ENCODE results near the gene MOCS1. TPM values are rescaled to one million over a fixed set of nuclear protein-coding genes. Genes with fewer than 3 reads are reported as not detected.

The MOCS1 gene
- total RNA-seq, 4 donors from 2014 or later = 10.2 to 58.9 (median 20.3) TPM

GRCh38 chr6:39936857-39937256, 2.6 kb upstream of the MOCS1 start:
- no peak for DNase-seq
- no peak for TF ChIP-seq POLR2A (IDR thresholded peaks at IDR 0.05)
- no peak for TF ChIP-seq CTCF (IDR thresholded peaks at IDR 0.05)
- Histone ChIP-seq H3K9me3 (no peaks in the 10 kb centered on the region), H3K4me3 (no peak overlapping the region), H3K27ac (no peak overlapping the region), H3K27me3 (no peaks in the 10 kb centered on the region), H3K36me3 (no peaks in the 10 kb centered on the region), H3K4me1 (no peaks in the 10 kb centered on the region)
- intact Hi-C loops (cut with DNase I; ENCODE audit: low total_unique reads) = no loop called here

- H3K4me3 ChIP-seq = no peak overlapping the region
- TF ChIP-seq CTCF (IDR thresholded peaks at IDR 0.05) = no peak
- no peak for TF ChIP-seq POLR2A (IDR thresholded peaks at IDR 0.05)
- no peaks in the 10 kb centered on the region for H3K9me3 ChIP-seq
- no peak overlapping the region for H3K27ac ChIP-seq
- H3K4me1 ChIP-seq = no peaks in the 10 kb centered on the region
- no peaks in the 10 kb centered on the region for H3K27me3 ChIP-seq
- intact Hi-C loops (cut with DNase I; ENCODE audit: low total_unique reads) = no loop called here
- DNase-seq = no peak
- no peaks in the 10 kb centered on the region for H3K36me3 ChIP-seq
Measured at GRCh38 chr6:39935241-39935640, 979 bp upstream of the MOCS1 start.

GRCh38 chr6:39933669-39934130, 562 bp downstream of the MOCS1 start:
- Histone ChIP-seq H3K4me3 (peak overlapping the region; percentile 63 to 79), H3K4me1 (no peaks in the 10 kb centered on the region), H3K27me3 (no peaks in the 10 kb centered on the region), H3K27ac (peak overlapping the region; percentile 80 to 93), H3K36me3 (no peaks in the 10 kb centered on the region), H3K9me3 (no peaks in the 10 kb centered on the region)
- no peak for TF ChIP-seq CTCF (IDR thresholded peaks at IDR 0.05)
- no peak for TF ChIP-seq POLR2A (IDR thresholded peaks at IDR 0.05)
- intact Hi-C loops (cut with DNase I; ENCODE audit: low total_unique reads) = no loop called here
- DNase-seq = no peak

GRCh38 chr6:39932386-39932910, 1.8 kb downstream of the MOCS1 start:
- no peaks in the 10 kb centered on the region for H3K9me3 ChIP-seq
- H3K4me3 ChIP-seq = no peak overlapping the region
- no peaks in the 10 kb centered on the region for H3K27me3 ChIP-seq
- TF ChIP-seq CTCF (IDR thresholded peaks at IDR 0.05) (no peak), POLR2A (IDR thresholded peaks at IDR 0.05) (no peak)
- peak overlapping the region; percentile 80 to 93 for H3K27ac ChIP-seq
- H3K36me3 ChIP-seq = no peaks in the 10 kb centered on the region
- DNase-seq = no peak
- intact Hi-C loops (cut with DNase I; ENCODE audit: low total_unique reads) = no loop called here
- H3K4me1 ChIP-seq = no peaks in the 10 kb centered on the region

GRCh38 chr6:39931607-39932006, 2.7 kb downstream of the MOCS1 start:
- Histone ChIP-seq H3K9me3 (no peaks in the 10 kb centered on the region), H3K27ac (peak overlapping the region; percentile 6 to 16), H3K36me3 (no peaks in the 10 kb centered on the region), H3K27me3 (no peaks in the 10 kb centered on the region), H3K4me3 (no peak overlapping the region), H3K4me1 (no peaks in the 10 kb centered on the region)
- DNase-seq = no peak
- TF ChIP-seq CTCF (IDR thresholded peaks at IDR 0.05) = no peak
- TF ChIP-seq POLR2A (IDR thresholded peaks at IDR 0.05) = no peak
- intact Hi-C loops (cut with DNase I; ENCODE audit: low total_unique reads) = no loop called here
